ENCODE data around the gene SLC2A1.

SLC2A1 gene

DNA sequence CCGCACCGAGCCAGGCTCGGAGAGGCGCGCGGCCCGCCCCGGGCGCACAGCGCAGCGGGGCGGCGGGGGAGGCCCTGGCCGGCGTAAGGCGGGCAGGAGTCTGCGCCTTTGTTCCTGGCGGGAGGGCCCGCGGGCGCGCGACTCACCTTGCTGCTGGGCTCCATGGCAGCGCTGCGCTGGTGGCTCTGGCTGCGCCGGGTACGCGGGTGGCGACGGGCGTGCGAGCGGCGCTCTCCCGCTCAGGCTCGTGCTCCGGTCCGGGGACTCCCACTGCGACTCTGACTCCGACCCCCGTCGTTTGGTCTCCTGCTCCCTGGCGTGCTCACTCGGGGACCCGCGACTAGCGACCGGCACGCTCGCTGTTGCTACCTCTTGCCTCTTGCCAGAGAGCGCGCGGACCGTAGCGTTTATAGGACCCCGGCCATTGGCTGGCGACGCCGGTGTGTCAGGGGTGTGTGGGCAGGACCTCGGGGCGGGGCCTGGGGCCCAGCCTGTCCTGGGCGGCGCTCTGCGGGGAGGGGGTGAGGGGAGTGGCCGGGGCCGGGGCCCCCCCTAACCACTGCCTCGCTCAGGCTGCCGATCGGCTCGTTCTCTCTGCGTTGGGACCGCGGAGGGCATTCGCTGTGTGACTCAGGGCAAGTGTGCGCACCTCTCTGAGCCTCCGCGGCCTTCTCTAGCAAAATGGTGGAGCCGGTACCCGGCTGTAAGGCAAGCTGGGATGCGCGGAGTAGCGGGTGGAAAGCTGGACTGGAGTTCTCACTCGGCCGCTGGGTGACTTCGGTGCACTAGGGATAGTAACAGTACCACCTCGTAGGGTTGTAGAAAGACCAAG lies at the start of gene SLC2A1:
TSS of gene SLC2A1 (minus strand) at position 381 of the 832 bp plus-strand sequence. CDS start at position 164, 217 bp downstream.
- TF ChIP-seq POLR2A (IDR thresholded peaks at IDR 0.05; ENCODE audit: low read length), result peak; percentile 100
- no peak for TF ChIP-seq GATA1 (IDR thresholded peaks at IDR 0.05; ENCODE audit: low read depth, low read length)

DNA sequence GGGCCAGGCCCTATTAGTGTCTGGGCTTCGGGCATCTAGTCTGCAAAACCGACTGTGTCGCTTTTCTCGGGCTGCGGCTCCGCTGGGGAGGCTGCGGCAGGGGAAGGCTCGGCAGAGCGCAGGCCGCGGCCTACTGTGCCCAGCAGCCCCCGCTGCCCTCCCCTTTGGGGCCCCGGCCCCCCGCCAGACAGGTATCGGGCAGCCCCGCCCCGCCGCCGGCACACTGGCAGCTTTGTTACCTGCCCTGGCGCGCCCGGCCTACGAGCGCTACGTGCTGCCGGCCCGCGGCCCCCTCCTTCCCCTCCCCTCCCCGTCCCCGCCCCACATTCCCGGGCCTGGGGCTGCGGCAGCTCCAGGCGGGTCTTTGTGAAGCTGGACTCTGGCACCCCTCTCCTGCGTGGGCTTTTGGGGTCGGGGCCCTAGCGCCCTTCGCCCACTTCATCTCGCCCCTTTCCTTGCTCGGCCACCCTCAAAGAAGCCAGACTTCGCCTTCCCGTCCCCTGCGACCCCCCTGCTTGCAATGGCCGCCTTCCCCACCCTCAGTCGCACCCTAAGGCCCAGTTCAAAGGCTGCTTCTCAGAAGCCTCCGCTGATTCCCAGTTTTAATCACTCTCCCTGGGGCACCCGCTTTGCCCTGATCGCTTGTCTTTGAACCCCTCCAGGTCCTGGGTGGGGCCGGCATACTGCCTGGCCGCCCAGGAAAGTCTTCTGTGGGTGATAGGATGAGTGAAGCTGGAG lies 48.9 kb upstream of the SLC2A1 start:
- no peak for DNase-seq
- TF ChIP-seq POLR2A (IDR thresholded peaks at IDR 0.05; ENCODE audit: low read length), result no peak
- TF ChIP-seq GATA1 (IDR thresholded peaks at IDR 0.05; ENCODE audit: low read depth, low read length), result no peak

More for the DNA sequence above, at the start of gene SLC2A1:
- peak; percentile 98 to 99 for DNase-seq

DNA sequence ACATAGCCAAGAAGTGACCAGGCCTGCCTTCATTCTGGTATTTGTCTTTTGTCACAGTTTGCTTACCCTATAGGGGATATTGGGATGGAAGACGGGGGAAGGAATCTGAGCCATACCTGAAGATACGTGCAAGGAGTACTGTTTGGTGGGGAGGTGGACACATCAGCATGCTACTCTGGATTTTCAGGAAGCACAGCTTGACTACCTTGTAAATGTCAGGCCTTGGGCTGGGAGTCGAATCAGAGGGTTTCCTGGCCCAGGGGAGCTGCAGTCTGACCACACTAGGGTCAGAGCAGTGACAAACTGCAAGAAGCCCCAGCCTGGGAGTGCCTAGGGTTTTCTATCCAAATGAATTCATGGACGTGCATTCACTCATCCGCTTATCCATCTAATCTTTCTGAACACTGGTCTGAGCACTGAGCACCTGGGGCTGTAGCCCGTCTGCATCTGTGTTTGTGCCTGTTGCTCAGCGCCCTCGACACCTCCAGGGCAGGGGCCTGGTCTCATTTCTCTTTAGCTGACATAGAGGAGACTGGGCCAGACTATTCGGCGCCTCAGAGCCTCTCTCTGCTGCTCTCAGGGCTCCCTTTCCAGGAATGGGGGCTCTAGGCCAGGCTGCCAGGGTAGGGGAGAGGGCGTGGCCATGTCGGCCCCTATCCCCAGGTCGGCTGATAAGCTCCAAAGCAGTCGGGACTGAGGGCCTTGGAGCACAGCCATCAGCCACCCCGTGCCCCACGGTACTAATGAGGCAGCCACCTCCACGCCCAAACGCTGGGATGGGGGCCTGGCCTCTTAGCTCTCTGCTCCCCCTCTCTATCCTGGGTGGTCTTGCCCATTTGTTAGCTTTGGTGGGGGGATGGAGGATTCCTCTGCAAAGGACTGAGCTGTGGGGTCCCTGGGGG lies 47.0 kb upstream of the SLC2A1 start:
- TF ChIP-seq POLR2A (IDR thresholded peaks at IDR 0.05; ENCODE audit: low read length), result no peak
- TF ChIP-seq GATA1 (IDR thresholded peaks at IDR 0.05; ENCODE audit: low read depth, low read length), result no peak
- DNase-seq, result peak; percentile 61 to 65

DNA sequence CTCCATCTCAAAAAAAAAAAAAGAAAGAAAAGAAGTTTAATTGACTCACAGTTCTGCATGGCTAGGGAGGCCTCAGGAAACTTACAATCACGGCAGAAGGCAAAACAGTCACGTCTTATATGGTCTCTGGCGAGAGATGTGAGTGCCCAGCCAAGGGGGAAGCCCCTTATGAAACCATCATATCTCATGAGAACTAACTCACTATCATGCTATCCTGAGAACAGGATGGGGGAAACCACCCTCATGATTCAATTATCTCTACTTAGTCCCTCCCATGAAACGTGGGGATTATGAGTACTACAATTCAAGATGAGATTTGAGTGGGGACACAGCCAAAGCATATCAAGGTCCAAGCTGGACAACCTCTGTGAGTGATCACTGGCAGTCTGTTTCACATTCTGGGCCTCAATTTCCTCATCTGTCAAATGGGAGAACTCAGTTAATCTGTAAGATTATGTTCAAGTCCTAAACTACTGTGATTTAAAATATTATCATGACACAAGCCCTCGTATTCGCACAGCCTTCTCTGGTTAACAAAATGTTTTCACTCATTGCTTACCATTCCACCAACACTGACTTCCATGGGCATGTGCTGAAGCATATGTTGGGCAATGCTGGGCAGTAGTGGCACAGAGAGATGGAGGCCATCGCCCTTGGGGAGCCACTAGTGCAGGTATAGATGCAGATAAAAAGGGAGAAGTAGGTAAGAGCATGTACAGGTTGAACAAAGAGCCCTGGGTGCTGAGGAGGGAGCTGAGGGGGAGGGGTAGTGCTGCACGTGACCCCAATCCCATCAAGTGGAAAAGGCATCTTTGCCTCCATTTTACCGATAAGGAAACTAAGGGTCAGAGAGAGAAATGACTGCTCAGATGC lies 46.2 kb upstream of the SLC2A1 start:
- DNase-seq, result no peak
- TF ChIP-seq POLR2A (IDR thresholded peaks at IDR 0.05; ENCODE audit: low read length) (no peak), GATA1 (IDR thresholded peaks at IDR 0.05; ENCODE audit: low read depth, low read length) (no peak)

DNA sequence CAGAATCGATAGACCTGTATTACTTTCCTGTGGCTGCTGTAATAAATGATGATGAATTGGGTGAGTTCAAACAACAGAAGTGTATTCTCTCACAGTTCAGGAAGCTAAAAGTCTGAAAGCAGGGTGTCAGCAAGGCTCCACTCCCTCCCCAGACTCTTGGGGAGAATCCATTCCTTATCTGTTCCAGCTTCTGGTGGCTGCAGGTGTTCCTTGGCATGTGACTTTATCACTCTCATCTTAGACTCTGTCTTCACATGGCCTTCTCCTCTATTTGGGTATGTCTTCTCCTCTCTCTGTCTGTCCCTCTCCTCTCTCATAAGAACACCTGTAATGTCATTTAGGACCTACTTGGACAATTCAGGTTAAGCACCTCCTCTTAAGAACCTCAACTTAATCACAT lies 44.1 kb upstream of the SLC2A1 start:
- no peak for TF ChIP-seq GATA1 (IDR thresholded peaks at IDR 0.05; ENCODE audit: low read depth, low read length)
- no peak for TF ChIP-seq POLR2A (IDR thresholded peaks at IDR 0.05; ENCODE audit: low read length)
- DNase-seq, result peak; percentile 39 to 55

DNA sequence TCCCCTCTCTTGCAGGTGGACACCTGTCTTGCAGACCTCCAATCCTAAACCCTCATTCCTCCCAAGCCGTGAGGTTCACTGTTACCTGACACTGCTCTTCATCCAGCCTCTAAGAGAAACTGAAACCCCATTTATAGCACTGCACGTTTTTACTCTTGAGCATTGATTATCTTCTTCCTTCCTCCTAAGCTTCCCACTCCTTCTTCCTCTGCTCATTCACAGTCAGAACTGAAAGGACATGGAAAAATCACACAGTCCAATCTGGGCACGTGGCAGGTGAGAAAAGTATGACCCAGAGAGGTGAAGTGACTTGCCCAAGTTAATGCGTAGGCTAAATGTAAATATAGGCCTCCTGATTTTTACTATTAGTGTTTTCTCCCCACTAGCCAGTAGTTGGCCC lies 43.4 kb upstream of the SLC2A1 start:
- TF ChIP-seq GATA1 (IDR thresholded peaks at IDR 0.05; ENCODE audit: low read depth, low read length) (no peak), POLR2A (IDR thresholded peaks at IDR 0.05; ENCODE audit: low read length) (no peak)
- no peak for DNase-seq

DNA sequence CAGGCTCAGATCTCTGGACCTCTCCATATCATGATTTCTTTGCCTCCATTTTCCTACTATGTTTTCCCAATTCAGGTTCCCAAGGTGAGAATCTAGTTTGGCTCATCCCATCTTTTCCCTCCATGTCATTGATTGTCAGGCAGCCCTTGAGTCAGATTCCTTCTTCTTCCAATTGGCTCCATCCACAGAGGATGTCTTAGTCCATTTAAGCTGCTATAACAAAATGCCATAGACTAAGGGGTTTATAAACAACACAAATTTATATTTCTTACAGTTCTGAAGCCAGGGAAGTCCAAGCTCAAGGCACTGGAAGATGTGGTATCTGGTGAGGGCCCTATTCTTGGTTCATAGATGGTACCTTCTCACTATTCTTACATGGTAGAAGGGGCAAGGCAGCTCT lies 42.8 kb upstream of the SLC2A1 start:
- no peak for DNase-seq
- TF ChIP-seq GATA1 (IDR thresholded peaks at IDR 0.05; ENCODE audit: low read depth, low read length) (no peak), POLR2A (IDR thresholded peaks at IDR 0.05; ENCODE audit: low read length) (no peak)

DNA sequence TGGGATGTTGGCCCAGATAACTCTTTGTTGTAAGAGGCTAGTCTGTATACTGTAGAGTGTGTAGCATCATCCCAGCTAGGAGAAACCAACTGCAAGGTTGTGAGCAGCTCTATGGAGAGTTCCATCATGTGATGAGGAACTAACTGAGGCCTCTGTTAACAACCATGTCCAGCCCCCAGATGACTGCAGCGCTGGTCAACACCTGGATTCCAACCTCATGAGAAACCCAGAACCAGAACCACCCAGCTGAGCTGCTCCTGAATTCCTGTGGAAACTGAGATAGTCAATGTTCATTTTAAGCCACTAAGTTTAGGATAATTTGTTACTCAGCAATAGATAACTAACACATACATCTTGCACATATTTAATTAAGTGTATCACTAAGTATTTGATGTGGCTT lies 41.6 kb upstream of the SLC2A1 start:
- no peak for DNase-seq
- no peak for TF ChIP-seq POLR2A (IDR thresholded peaks at IDR 0.05; ENCODE audit: low read length)

DNA sequence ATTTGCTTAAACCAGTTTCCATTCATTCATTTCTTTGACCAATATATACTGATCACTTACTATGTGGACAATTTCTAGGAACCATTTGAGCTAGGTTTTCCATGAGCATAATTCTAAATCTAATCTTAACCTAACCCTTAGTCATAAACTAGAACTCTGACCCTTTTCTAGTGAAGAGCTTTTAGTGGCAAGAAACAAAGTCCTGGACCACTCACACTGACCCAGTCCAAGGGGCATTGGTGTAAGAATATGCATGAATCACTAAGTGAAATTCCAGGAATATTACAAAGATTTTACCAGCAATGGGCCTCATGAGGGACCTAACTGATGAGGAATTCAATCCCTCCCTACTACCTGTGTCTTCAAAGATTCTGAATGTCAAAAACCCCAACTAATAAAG lies 40.6 kb upstream of the SLC2A1 start:
- TF ChIP-seq POLR2A (IDR thresholded peaks at IDR 0.05; ENCODE audit: low read length), result no peak
- TF ChIP-seq GATA1 (IDR thresholded peaks at IDR 0.05; ENCODE audit: low read depth, low read length), result no peak
- DNase-seq, result no peak

DNA sequence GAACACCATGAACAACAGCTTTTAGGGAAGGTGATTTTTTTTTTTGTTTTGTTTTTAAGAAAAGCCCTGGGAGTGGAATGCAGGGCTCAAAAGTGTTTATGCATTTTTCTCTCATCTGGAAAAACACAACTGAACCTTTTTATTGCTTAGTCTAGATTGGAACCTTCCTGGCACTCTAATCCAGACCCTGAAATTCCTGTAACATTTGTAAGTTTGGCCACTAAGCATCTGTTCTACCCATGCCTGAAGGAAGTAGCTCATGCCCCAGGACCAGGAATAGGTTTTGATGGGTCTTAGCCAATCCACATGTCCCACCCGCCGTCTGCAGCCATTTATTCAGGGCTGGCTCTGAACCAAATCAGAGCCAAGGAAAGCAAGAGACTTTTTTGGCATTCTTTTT lies 39.7 kb upstream of the SLC2A1 start:
- DNase-seq, result no peak
- TF ChIP-seq GATA1 (IDR thresholded peaks at IDR 0.05; ENCODE audit: low read depth, low read length) (no peak), POLR2A (IDR thresholded peaks at IDR 0.05; ENCODE audit: low read length) (no peak)

DNA sequence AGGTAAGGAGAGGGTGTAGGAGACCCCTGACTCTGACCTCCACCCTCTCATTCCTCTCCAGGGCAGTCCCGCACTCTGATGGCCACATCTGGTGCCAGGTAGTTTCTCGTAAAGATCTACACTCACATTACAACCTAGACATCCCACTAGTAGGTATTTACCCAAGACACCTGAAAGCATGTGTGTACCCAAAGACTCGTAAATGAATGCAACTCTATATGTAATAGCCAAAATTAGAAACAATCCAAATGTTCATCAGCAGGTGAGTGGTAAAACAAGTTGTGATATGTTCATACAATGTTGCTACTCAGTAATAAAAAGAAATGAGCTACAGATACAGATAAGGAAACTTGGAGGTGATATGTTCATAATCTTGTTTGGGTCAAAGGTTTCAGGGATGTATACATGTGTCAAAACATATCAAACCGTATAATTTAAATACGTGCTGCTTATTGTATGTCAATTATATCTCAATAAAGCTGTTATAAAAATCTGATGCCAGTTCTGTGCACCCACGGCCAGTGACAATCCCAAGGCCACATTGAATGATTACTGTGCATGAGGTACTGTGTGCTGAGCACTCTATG lies 37.8 kb upstream of the SLC2A1 start:
- no peak for DNase-seq
- TF ChIP-seq GATA1 (IDR thresholded peaks at IDR 0.05; ENCODE audit: low read depth, low read length), result no peak
- TF ChIP-seq POLR2A (IDR thresholded peaks at IDR 0.05; ENCODE audit: low read length), result no peak

DNA sequence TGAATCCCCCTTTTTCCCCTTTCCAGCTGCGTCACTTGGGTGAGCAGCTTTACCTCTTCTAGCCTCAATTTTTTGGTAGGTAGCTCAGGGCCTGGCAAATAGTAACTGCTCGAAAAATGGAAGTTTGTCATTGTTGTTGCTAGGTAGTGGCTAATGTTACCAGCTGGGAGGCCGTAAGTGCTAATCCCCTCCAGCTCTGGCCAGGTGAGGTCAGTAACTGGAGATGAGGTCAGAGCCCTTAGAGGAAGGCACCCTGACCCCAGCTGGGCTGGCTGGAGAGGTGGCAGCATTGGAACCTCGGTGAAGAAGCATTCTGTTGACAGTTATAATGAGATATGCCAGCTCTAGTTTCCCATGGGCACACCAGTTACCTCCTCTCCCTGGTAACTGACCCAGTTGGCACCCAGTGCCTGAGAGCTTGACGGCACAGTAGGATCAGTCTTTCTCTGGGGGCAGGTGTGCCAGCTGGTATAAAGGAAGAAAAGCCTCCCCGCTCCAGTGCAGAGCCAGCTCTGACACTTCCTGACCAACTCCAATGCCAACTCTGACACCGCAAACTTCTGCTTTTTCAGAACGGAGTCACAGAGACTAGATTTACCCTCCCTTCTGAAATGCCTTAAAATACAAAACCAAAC lies 35.0 kb upstream of the SLC2A1 start:
- no peak for DNase-seq

More for the DNA sequence above, 35.0 kb upstream of the SLC2A1 start:
- TF ChIP-seq GATA1 (IDR thresholded peaks at IDR 0.05; ENCODE audit: low read depth, low read length) (no peak), POLR2A (IDR thresholded peaks at IDR 0.05; ENCODE audit: low read length) (no peak)

Data from erythroblast (primary cell).